LNCaP clone FGC (cell line): ENCODE data around the gene STX4.

Experiments used
- DNase-seq: peaks from one replicate; pipeline ENCODE4 v3.0.0-alpha.2; 2011; ENCODE audit warnings: low read depth
- H3K4me3 ChIP-seq: 2 replicates; pipeline ENCODE4 v1.5.1; 2011; ENCODE audit warnings: mild to moderate bottlenecking, low read depth, low read length, control low read depth
- TF ChIP-seq, protein P1 (sequence below): IDR thresholded peaks from 2 replicates; pipeline ENCODE4 v1.5.1; 2012; ENCODE audit warnings: mild to moderate bottlenecking; ENCODE audit not compliant: control insufficient read depth, insufficient read depth; ENCODE audit errors: extremely low read depth

Gene STX4

DNA sequence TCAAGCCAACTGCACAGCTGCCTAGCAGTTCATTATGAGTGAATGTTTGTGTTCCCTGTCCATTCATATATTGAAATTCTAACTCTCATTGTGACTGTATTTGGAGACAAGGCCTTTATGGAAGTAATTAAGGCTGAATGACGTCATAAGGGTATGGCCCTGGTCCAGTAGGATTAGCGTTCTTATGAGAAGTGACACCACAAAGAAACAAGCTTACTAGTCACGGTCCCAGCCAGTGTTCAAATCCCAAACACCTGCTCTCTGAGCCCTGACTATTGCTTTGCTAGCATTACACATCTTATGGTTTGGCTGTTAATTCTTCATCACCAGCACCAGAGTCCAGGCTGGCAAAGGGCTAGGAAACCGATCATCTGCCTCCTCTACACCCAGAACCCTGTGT lies 38.5 kb downstream of the STX4 start:
- DNase-seq = no peak
- TF ChIP-seq, protein P1, sequence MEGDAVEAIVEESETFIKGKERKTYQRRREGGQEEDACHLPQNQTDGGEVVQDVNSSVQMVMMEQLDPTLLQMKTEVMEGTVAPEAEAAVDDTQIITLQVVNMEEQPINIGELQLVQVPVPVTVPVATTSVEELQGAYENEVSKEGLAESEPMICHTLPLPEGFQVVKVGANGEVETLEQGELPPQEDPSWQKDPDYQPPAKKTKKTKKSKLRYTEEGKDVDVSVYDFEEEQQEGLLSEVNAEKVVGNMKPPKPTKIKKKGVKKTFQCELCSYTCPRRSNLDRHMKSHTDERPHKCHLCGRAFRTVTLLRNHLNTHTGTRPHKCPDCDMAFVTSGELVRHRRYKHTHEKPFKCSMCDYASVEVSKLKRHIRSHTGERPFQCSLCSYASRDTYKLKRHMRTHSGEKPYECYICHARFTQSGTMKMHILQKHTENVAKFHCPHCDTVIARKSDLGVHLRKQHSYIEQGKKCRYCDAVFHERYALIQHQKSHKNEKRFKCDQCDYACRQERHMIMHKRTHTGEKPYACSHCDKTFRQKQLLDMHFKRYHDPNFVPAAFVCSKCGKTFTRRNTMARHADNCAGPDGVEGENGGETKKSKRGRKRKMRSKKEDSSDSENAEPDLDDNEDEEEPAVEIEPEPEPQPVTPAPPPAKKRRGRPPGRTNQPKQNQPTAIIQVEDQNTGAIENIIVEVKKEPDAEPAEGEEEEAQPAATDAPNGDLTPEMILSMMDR = no peak
- H3K4me3 ChIP-seq = peak overlapping the region; percentile 100

- TF ChIP-seq, protein P1 = no peak
- H3K4me3 ChIP-seq = peak overlapping the region; percentile 100
- DNase-seq = peak; percentile 33
These were observed 39.3 kb downstream of the STX4 start for GRCh38 chr16:31072540-31073141.

DNA sequence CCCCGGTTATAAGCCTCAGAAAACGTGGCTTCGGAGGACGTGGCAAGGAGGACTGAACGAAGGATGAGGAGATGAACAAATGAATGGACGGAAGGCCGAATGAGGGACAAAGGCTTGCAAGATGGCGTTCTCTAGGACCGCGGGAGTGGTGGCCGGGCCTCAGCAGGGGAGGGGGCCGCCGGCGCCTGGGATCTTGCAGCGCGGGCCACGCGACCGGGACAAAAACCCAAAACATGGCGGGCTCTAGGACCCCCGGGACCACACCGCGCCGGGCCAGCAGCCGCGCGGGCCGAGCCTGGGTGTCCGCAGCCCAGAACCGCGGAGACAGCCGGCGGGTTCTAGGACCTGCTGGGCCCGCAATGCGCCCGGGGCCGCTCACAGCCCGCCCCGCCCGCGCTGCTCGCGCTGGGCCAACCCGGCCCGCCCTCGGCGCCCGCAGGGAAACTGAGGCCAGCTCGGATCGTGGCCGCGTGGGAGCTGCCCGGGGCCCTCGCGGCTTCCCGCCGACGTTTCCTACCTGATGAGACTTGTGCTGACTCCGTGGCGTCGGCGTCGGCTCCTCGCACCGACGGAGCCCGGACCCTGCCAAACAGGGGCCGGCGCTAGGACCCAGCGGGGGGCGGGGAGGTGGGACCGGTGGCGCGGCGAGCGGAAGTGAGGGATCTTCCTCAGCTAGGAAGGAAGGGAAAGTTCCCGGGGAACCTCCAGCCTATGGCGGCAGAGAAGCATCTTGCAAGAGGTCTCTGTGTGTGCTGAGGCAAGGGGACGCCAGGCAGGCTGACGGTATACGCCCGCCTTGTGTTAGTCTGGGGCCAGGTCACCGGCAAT lies 40.0 kb downstream of the STX4 start:
- peak; percentile 72 for DNase-seq

GRCh38 chr16:31073970-31074813 lies 40.8 kb downstream of the STX4 start, which contains the start of the genes ZNF646 and ZNF668:
ZNF646 (plus strand) TSS chr16:31074422; CDS start chr16:31076325, 1,903 bp downstream.
ZNF668 (minus strand) TSS chr16:31074240; CDS start chr16:31064459, 9,781 bp downstream.
- TF ChIP-seq, protein P1 = no peak
- peak; percentile 98 for DNase-seq
- H3K4me3 ChIP-seq = peak within 1 kb of the TSS; percentile 100

More for the DNA sequence above, 40.0 kb downstream of the STX4 start:
- TF ChIP-seq, protein P1 = no peak
- peak overlapping the region; percentile 100 for H3K4me3 ChIP-seq

DNA sequence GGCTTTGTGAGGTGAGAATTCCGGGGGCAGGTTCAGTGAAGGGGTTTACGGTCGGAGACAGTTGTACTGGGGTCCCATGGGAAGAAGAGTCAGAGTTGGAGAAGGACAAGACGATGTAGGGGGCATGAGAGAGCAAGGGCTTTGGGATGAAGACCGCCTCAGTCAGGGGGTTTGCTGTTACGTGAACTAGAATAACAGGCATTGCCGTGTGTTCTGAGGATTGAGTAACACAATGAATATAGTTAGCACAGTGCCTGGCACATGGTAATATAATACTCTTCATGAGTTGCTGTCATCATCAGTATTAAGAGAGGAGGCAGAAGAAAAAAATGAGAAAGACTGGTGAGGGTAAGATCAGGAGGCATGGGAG lies 41.4 kb downstream of the STX4 start:
- TF ChIP-seq, protein P1 = no peak
- H3K4me3 ChIP-seq = peak overlapping the region; percentile 100
- no peak for DNase-seq

DNA sequence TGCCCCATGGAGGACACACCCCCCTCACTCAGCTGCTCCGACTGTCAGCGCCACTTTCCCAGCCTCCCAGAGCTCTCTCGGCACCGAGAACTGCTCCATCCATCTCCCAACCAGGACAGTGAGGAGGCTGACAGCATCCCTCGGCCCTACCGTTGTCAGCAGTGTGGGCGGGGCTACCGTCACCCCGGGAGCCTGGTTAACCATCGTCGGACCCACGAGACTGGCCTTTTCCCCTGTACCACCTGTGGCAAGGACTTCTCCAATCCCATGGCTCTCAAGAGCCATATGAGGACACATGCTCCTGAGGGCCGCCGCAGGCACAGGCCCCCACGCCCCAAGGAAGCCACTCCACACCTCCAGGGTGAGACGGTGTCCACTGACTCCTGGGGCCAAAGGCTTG lies 43.0 kb downstream of the STX4 start:
- DNase-seq = no peak
- no peak overlapping the region for H3K4me3 ChIP-seq
- TF ChIP-seq, protein P1 = no peak
